ENCODE data around the gene FRMD8. TPM values are rescaled to one million over a fixed set of nuclear protein-coding genes. Genes with fewer than 3 reads are reported as not detected.

FRMD8 gene
- polyA plus RNA-seq, 1 donor from 2014 or later: 22.2 TPM

GRCh38 chr11:65389294-65389980, 3.0 kb downstream of the FRMD8 start (continued):
- TF ChIP-seq CTCF (IDR thresholded peaks at IDR 0.05; ENCODE audit: poor library complexity, severe bottlenecking) (no peak), TAF1 (IDR thresholded peaks at IDR 0.05; ENCODE audit: low read depth) (no peak)

- no peak overlapping the region for H2AFZ ChIP-seq (ENCODE audit: low read depth, low read length)
- H3K4me2 ChIP-seq (ENCODE audit: low read length): no peak overlapping the region
- H3K9me3 ChIP-seq (ENCODE audit: low read length): no peaks in the 10 kb centered on the region
- no peak overlapping the region for H3K4me3 ChIP-seq (ENCODE audit: low read length)
- no peaks in the 10 kb centered on the region for H4K20me1 ChIP-seq (ENCODE audit: insufficient read depth)
- no peaks in the 10 kb centered on the region for H3K9me2 ChIP-seq (ENCODE audit: insufficient read depth, low read length)
- TF ChIP-seq REST (IDR thresholded peaks at IDR 0.05; ENCODE audit: borderline replicate concordance) (no peak), RAD21 (conservative IDR thresholded peaks at IDR 0.05) (no peak), EZH2 (IDR thresholded peaks at IDR 0.05; ENCODE audit: borderline replicate concordance, insufficient read depth, low read length, poor library complexity, severe bottlenecking) (no peak), TAF1 (IDR thresholded peaks at IDR 0.05; ENCODE audit: low read depth) (no peak)
- H3K79me2 ChIP-seq (replicated peaks; ENCODE audit: insufficient read depth, low read length): peaks cover 8% of the 10 kb centered on the region
- no peak overlapping the region for H3K27ac ChIP-seq (ENCODE audit: low read length)
- no peaks in the 10 kb centered on the region for H3K27me3 ChIP-seq (ENCODE audit: insufficient read depth, low read depth, low read length)
- no peaks in the 10 kb centered on the region for H3F3A ChIP-seq (ENCODE audit: insufficient read depth, low read length, poor library complexity, severe bottlenecking)
- no peaks in the 10 kb centered on the region for H3K36me3 ChIP-seq (ENCODE audit: insufficient read depth, low read length)
- H3K9ac ChIP-seq (ENCODE audit: low read length): no peak overlapping the region
Measured at GRCh38 chr11:65390099-65390941, 3.9 kb downstream of the FRMD8 start.

- H3K9me2 ChIP-seq (ENCODE audit: insufficient read depth, low read length): no peaks in the 10 kb centered on the region
- H3K9me3 ChIP-seq (ENCODE audit: low read length): no peaks in the 10 kb centered on the region
- no peak overlapping the region for H3K27ac ChIP-seq (ENCODE audit: low read length)
- H3K36me3 ChIP-seq (ENCODE audit: insufficient read depth, low read length): no peaks in the 10 kb centered on the region
- H3K4me2 ChIP-seq (ENCODE audit: low read length): no peak overlapping the region
- TF ChIP-seq REST (IDR thresholded peaks at IDR 0.05; ENCODE audit: borderline replicate concordance): no peak
- no peak overlapping the region for H2AFZ ChIP-seq (ENCODE audit: low read depth, low read length)
- no peak overlapping the region for H3K4me3 ChIP-seq (ENCODE audit: low read length)
- H3K79me2 ChIP-seq (replicated peaks; ENCODE audit: insufficient read depth, low read length): peaks cover 8% of the 10 kb centered on the region
- H3K27me3 ChIP-seq (ENCODE audit: insufficient read depth, low read depth, low read length): no peaks in the 10 kb centered on the region
- H3K9ac ChIP-seq (ENCODE audit: low read length): no peak overlapping the region
- H4K20me1 ChIP-seq (ENCODE audit: insufficient read depth): no peaks in the 10 kb centered on the region
- H3F3A ChIP-seq (ENCODE audit: insufficient read depth, low read length, poor library complexity, severe bottlenecking): no peaks in the 10 kb centered on the region
Measured at GRCh38 chr11:65390996-65391395, 4.6 kb downstream of the FRMD8 start.

Data from neural cell (in vitro differentiated cells).